ENCODE data around the gene PGGHG. TPM values are rescaled to one million over a fixed set of nuclear protein-coding genes. Genes with fewer than 3 reads are reported as not detected.

The PGGHG gene
- total and polyA plus RNA-seq, 4 donors: 21.6 to 145 (median 87.9) TPM

DNA sequence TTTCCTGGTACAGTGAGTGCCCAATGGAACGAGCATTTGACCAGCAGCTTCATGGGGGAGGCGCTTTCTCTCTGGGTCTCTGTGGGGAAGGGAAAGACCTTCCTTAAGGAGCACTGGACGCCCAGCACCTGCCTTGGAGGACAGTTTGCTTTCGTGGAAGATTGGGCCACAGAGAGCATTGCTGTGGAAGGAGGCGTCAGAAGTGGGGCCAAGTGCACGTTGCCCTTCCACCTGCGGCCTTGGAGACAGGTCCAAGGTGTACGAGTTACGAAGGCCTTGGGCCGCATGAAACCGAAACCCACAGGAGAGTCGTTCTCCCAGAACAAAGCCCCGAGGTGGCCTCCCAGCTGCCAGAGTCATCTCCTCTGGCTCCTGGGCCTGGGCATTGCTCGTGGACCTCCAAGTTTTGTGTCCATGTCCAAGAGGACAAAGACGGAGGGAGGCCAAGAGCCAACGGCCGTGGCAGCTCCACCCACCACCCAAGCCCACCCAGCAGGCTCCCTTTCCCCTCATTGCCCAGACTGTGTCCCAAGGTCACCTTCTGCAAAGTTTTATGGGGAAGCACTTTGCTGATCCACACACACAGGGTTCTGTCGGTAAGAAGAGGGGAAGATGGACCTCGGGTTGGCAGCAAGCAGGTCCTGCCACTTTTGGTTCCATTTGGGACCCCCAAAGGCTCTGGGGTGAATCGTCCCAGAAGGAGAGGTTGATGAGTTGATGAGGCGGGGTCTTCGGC, 16.6 kb upstream of the PGGHG start:
- peaks cover 0 to 28% (median 6%) of the 10 kb centered on the region in 3 donors for H3K27me3 ChIP-seq (ENCODE audit: control insufficient read depth in 3 of 3, insufficient read depth in 3 of 3, low read length in 2 of 3)
- H3K4me3 ChIP-seq: no peak overlapping the region
- ATAC-seq (ENCODE audit: insufficient read depth, low FRiP score) (no peak), DNase-seq (no peak)
- TF ChIP-seq, protein P1, sequence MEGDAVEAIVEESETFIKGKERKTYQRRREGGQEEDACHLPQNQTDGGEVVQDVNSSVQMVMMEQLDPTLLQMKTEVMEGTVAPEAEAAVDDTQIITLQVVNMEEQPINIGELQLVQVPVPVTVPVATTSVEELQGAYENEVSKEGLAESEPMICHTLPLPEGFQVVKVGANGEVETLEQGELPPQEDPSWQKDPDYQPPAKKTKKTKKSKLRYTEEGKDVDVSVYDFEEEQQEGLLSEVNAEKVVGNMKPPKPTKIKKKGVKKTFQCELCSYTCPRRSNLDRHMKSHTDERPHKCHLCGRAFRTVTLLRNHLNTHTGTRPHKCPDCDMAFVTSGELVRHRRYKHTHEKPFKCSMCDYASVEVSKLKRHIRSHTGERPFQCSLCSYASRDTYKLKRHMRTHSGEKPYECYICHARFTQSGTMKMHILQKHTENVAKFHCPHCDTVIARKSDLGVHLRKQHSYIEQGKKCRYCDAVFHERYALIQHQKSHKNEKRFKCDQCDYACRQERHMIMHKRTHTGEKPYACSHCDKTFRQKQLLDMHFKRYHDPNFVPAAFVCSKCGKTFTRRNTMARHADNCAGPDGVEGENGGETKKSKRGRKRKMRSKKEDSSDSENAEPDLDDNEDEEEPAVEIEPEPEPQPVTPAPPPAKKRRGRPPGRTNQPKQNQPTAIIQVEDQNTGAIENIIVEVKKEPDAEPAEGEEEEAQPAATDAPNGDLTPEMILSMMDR (IDR thresholded peaks at IDR 0.05; ENCODE audit: control extremely low read depth, extremely low read depth): no peak
- H3K9ac ChIP-seq (ENCODE audit: insufficient read depth in 1 of 2, low read length in 2 of 2): no peak overlapping the region
- H3K27ac ChIP-seq (ENCODE audit: low read depth in 1 of 2, low read length in 1 of 2): no peak overlapping the region
- peaks cover 0 to 7% (median 0%) of the 10 kb centered on the region in 5 donors for H3K4me1 ChIP-seq (ENCODE audit: control insufficient read depth in 5 of 5, insufficient read depth in 5 of 5, low read length in 5 of 5)
- H3K9me3 ChIP-seq (ENCODE audit: control insufficient read depth in 4 of 4, insufficient read depth in 3 of 4, low read length in 3 of 4): no peaks in the 10 kb centered on the region
- WGBS, 2 donors: 90 to 94% methylated on average over 22 of the region's 22 CpGs
- H3K36me3 ChIP-seq (ENCODE audit: control insufficient read depth in 4 of 4, insufficient read depth in 4 of 4, low read length in 4 of 4): no peaks in the 10 kb centered on the region

DNA sequence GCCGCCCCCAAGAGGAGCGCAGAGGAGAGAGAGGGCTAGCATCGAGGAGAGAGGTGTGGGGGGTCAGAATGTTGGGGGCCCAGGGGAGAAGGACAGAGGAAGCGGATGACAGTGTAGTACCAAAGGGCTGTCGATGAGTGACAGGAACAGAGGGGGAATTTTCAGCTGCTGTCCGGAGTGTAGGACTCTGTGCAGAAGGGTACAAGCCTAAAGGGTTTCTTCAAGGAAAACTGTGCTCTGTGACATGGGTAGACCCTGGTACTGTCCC, 16.1 kb upstream of the PGGHG start:
- TF ChIP-seq, protein P1 (IDR thresholded peaks at IDR 0.05; ENCODE audit: control extremely low read depth, extremely low read depth): no peak
- no peak overlapping the region for H3K4me3 ChIP-seq
- peaks cover 0 to 12% (median 0%) of the 10 kb centered on the region in 5 donors for H3K4me1 ChIP-seq (ENCODE audit: control insufficient read depth in 5 of 5, insufficient read depth in 5 of 5, low read length in 5 of 5)
- H3K36me3 ChIP-seq (ENCODE audit: control insufficient read depth in 4 of 4, insufficient read depth in 4 of 4, low read length in 4 of 4): no peaks in the 10 kb centered on the region
- no peak for ATAC-seq (ENCODE audit: insufficient read depth, low FRiP score)
- no peak for DNase-seq
- WGBS, 2 donors: 87 to 90% methylated on average over 6 of the region's 6 CpGs
- H3K9me3 ChIP-seq (ENCODE audit: control insufficient read depth in 4 of 4, insufficient read depth in 3 of 4, low read length in 3 of 4): no peaks in the 10 kb centered on the region
- H3K27ac ChIP-seq (ENCODE audit: low read depth in 1 of 2, low read length in 1 of 2): no peak overlapping the region
- H3K9ac ChIP-seq (ENCODE audit: insufficient read depth in 1 of 2, low read length in 2 of 2): no peak overlapping the region
- peaks cover 0 to 33% (median 6%) of the 10 kb centered on the region in 3 donors for H3K27me3 ChIP-seq (ENCODE audit: control insufficient read depth in 3 of 3, insufficient read depth in 3 of 3, low read length in 2 of 3)

DNA sequence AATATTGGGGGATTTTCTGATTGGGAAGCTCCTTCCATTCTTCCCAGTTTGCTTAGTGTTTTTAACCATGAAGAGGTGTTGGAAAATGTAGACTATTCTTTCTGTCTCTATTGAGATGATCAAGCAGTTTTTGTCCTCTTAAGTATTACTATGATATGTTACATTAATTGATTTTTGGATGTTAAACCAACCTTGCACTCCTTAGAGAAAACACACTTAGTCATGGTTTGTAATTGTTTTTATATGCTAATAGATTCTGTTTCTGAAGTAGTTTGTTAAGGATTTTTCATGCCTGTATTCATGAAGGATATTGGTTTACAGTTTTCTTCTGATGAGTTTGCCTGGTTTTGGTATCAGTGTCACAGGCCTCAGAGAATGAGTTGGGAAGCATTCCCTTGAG, 12.7 kb upstream of the PGGHG start:
- DNase-seq: no peak
- Histone ChIP-seq H3K4me1 (ENCODE audit: control insufficient read depth in 5 of 5, insufficient read depth in 5 of 5, low read length in 5 of 5) (peaks cover 0 to 15% (median 0%) of the 10 kb centered on the region in 5 donors), H3K27me3 (ENCODE audit: control insufficient read depth in 3 of 3, insufficient read depth in 3 of 3, low read length in 2 of 3) (peaks cover 0 to 56% (median 17%) of the 10 kb centered on the region in 3 donors), H3K27ac (ENCODE audit: low read depth in 1 of 2, low read length in 1 of 2) (no peak overlapping the region), H3K36me3 (ENCODE audit: control insufficient read depth in 4 of 4, insufficient read depth in 4 of 4, low read length in 4 of 4) (no peaks in the 10 kb centered on the region), H3K4me3 (no peak overlapping the region), H3K9me3 (ENCODE audit: control insufficient read depth in 4 of 4, insufficient read depth in 3 of 4, low read length in 3 of 4) (no peaks in the 10 kb centered on the region), H3K9ac (ENCODE audit: insufficient read depth in 1 of 2, low read length in 2 of 2) (no peak overlapping the region)
- TF ChIP-seq, protein P1 (IDR thresholded peaks at IDR 0.05; ENCODE audit: control extremely low read depth, extremely low read depth): no peak
- no peak for ATAC-seq (ENCODE audit: insufficient read depth, low FRiP score)

Measured in lung (tissue), 12 donors.